Thyroid gland (tissue), 4 donors: ENCODE results near the gene SLC25A21.

Experiments
- CTCF ChIP-seq, 6 experiments: fragments of 200-600 bp in 3 of 6; fragments of 450-650 bp in 3 of 6; sonication (generic) in 3 of 6; IDR thresholded peaks; one replicate each; pipeline ENCODE4 v1.5.1; 2016 to 2019; ENCODE audit warnings: antibody characterized with exemption in 6 of 6, mild to moderate bottlenecking in 2 of 6, inconsistent platforms in 1 of 6, moderate library complexity in 1 of 6
- POLR2A ChIP-seq, 2 donors: fragments of 450-650 bp; IDR thresholded peaks; one replicate each; pipeline ENCODE4 v1.6.1; 2017; ENCODE audit warnings: antibody characterized with exemption in 2 of 2, mild to moderate bottlenecking in 2 of 2, moderate library complexity in 1 of 2

GRCh38 chr14:37114002-37114401, 58.4 kb downstream of the SLC25A21 start:
- TF ChIP-seq CTCF (IDR thresholded peaks at IDR 0.05) (no peak), POLR2A (IDR thresholded peaks at IDR 0.05) (no peak)
